HepG2 (cell line): ENCODE results near the gene SLC2A6. TPM values are rescaled to one million over a fixed set of nuclear protein-coding genes. Genes with fewer than 3 reads are reported as not detected.

ENCODE experiments used
- AFF4 ChIP-seq: sonication (generic); formaldehyde crosslinking; IDR thresholded peaks from 2 replicates; pipeline ENCODE4 v1.4.0; 2020; ENCODE audit warnings: missing genetic modification reagents
- ATF7-NPFF ChIP-seq: sonication (generic); formaldehyde crosslinking; IDR thresholded peaks from 2 replicates; pipeline ENCODE4 v1.8.1; 2023; ENCODE audit warnings: mild to moderate bottlenecking, low read depth, missing genetic modification reagents, moderate library complexity
- CENPT ChIP-seq: sonication (generic); formaldehyde crosslinking; IDR thresholded peaks from 2 replicates; pipeline ENCODE4 v1.8.0; 2022; ENCODE audit warnings: low read depth, mild to moderate bottlenecking, moderate library complexity, missing genetic modification reagents
- HHEX ChIP-seq: IDR thresholded peaks from 2 replicates; pipeline ENCODE4 v1.6.1; 2016; ENCODE audit warnings: control low read depth
- MXD4 ChIP-seq: IDR thresholded peaks from 2 replicates; pipeline ENCODE4 v1.6.1; 2016; ENCODE audit warnings: mild to moderate bottlenecking, missing biosample characterization, missing genetic modification reagents
- PHB2 ChIP-seq: fragments of 450-650 bp; IDR thresholded peaks from 2 replicates; pipeline ENCODE4 v1.6.1; 2018; ENCODE audit not compliant: partially characterized antibody
- POLR2G ChIP-seq: fragments of 200-400 bp; formaldehyde crosslinking; IDR thresholded peaks from 2 replicates; pipeline ENCODE4 v1.6.1; 2018; ENCODE audit warnings: mild to moderate bottlenecking, low read depth, low read length, moderate library complexity
- PRMT3 ChIP-seq: sonication (generic); formaldehyde crosslinking; IDR thresholded peaks from 2 replicates; pipeline ENCODE4 v1.8.1; 2022; ENCODE audit warnings: low read depth, mild to moderate bottlenecking, moderate library complexity, missing genetic modification reagents, borderline replicate concordance
- RBAK ChIP-seq: sonication (generic); formaldehyde crosslinking; IDR thresholded peaks from 2 replicates; pipeline ENCODE4 v1.5.1; 2020; ENCODE audit warnings: mild to moderate bottlenecking, missing genetic modification reagents
- SMARCC2 ChIP-seq: fragments of 450-650 bp; IDR thresholded peaks from 2 replicates; pipeline ENCODE4 v1.6.1; 2017; ENCODE audit warnings: antibody characterized with exemption, mild to moderate bottlenecking
- TARDBP ChIP-seq: sonication (generic); formaldehyde crosslinking; IDR thresholded peaks from 2 replicates; pipeline ENCODE4 v1.8.0; 2022; ENCODE audit warnings: mild to moderate bottlenecking, missing genetic modification reagents
- TSC22D2 ChIP-seq: sonication (generic); formaldehyde crosslinking; IDR thresholded peaks from 2 replicates; pipeline ENCODE4 v1.5.1; 2020; ENCODE audit warnings: missing genetic modification reagents, mild to moderate bottlenecking, borderline replicate concordance
- YEATS4 ChIP-seq: sonication (generic); formaldehyde crosslinking; IDR thresholded peaks from 2 replicates; pipeline ENCODE4 v1.4.0; 2020; ENCODE audit warnings: missing genetic modification reagents, borderline replicate concordance
- ZIK1 ChIP-seq: sonication (generic); formaldehyde crosslinking; IDR thresholded peaks from 2 replicates; pipeline ENCODE4 v1.5.0; 2020; ENCODE audit warnings: mild to moderate bottlenecking, low read depth, missing genetic modification reagents, borderline replicate concordance
- ZNF326 ChIP-seq: sonication (generic); formaldehyde crosslinking; IDR thresholded peaks from 2 replicates; pipeline ENCODE4 v1.4.0; 2020; ENCODE audit warnings: missing genetic modification reagents, borderline replicate concordance
- ZNF33B ChIP-seq: sonication (generic); formaldehyde crosslinking; IDR thresholded peaks from 2 replicates; pipeline ENCODE4 v1.5.1; 2020; ENCODE audit warnings: mild to moderate bottlenecking, missing genetic modification reagents
- ZNF350 ChIP-seq: sonication (generic); formaldehyde crosslinking; IDR thresholded peaks from 2 replicates; pipeline ENCODE4 v1.4.0; 2020; ENCODE audit warnings: mild to moderate bottlenecking, low read depth, missing genetic modification reagents, borderline replicate concordance
- ZNF362 ChIP-seq: sonication (generic); formaldehyde crosslinking; IDR thresholded peaks from 2 replicates; pipeline ENCODE4 v1.4.0; 2020; ENCODE audit warnings: missing genetic modification reagents, mild to moderate bottlenecking, borderline replicate concordance
- ZNF484 ChIP-seq: sonication (generic); formaldehyde crosslinking; IDR thresholded peaks from 2 replicates; pipeline ENCODE4 v1.5.1; 2020; ENCODE audit warnings: mild to moderate bottlenecking, low read depth, missing genetic modification reagents, borderline replicate concordance
- polyA plus RNA-seq, 8 experiments: library from polyadenylated mRNA; depleted of rRNA in 3 of 8; stranded (reverse) in 7 of 8; unstranded in 1 of 8; fragments of >200 nt; fragmentation: Illumina TruSeq in 4 of 8; extraction: Trizol in 4 of 8; gene quantifications; 2 replicates each; pipeline versions ENCODE4 v1.2.1 to v1.2.3, GENCODE V29; 2011 to 2016; ENCODE audit warnings: low read depth in 4 of 8, missing spikeins in 1 of 8, mixed read lengths in 1 of 8; ENCODE audit not compliant: insufficient read depth in 1 of 8
- total RNA-seq, 5 experiments: library from RNA; depleted of rRNA; stranded (reverse); fragments of >200 nt; fragmentation: Illumina TruSeq; extraction: Trizol; gene quantifications; 2 replicates each; pipeline ENCODE4 v1.2.3, GENCODE V29; 2016; ENCODE audit warnings: low read depth in 1 of 5
- TF ChIP-seq, protein P1 (sequence below): sonication (generic); formaldehyde crosslinking; IDR thresholded peaks from 2 replicates; pipeline ENCODE4 v1.8.0; 2022; ENCODE audit warnings: mild to moderate bottlenecking, missing genetic modification reagents; ENCODE audit not compliant: insufficient replicate concordance
- TF ChIP-seq, protein P2 (sequence below): sonication (generic); formaldehyde crosslinking; IDR thresholded peaks from 2 replicates; pipeline ENCODE4 v1.4.0; 2020; ENCODE audit warnings: mild to moderate bottlenecking, missing genetic modification reagents

The SLC2A6 gene
- total and polyA plus RNA-seq, 2 of the 13 experiments (the other 11 are each of a cell fraction or from before 2014, with no cell fraction given): 4.1 to 15.0 TPM

- TF ChIP-seq TSC22D2 (no peak), ZNF33B (CRISPR knock-in tag) (no peak), POLR2G (no peak), MXD4 (CRISPR knock-in tag) (no peak), PHB2 (no peak), AFF4 (CRISPR knock-in tag) (no peak), ATF7-NPFF (CRISPR knock-in tag) (no peak), CENPT (CRISPR knock-in tag) (no peak), RBAK (no peak), ZNF362 (CRISPR knock-in tag) (no peak), ZIK1 (CRISPR knock-in tag) (no peak), ZNF484 (no peak), TARDBP (no peak), ZNF350 (CRISPR knock-in tag) (no peak), PRMT3 (CRISPR knock-in tag) (no peak), SMARCC2 (no peak), YEATS4 (CRISPR knock-in tag) (peak; percentile 53; the same call in 1 of the 2 replicates), HHEX (no peak), ZNF326 (CRISPR knock-in tag) (no peak)
- TF ChIP-seq, protein P1, sequence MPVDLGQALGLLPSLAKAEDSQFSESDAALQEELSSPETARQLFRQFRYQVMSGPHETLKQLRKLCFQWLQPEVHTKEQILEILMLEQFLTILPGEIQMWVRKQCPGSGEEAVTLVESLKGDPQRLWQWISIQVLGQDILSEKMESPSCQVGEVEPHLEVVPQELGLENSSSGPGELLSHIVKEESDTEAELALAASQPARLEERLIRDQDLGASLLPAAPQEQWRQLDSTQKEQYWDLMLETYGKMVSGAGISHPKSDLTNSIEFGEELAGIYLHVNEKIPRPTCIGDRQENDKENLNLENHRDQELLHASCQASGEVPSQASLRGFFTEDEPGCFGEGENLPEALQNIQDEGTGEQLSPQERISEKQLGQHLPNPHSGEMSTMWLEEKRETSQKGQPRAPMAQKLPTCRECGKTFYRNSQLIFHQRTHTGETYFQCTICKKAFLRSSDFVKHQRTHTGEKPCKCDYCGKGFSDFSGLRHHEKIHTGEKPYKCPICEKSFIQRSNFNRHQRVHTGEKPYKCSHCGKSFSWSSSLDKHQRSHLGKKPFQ (CRISPR knock-in tag): no peak
- TF ChIP-seq, protein P2, sequence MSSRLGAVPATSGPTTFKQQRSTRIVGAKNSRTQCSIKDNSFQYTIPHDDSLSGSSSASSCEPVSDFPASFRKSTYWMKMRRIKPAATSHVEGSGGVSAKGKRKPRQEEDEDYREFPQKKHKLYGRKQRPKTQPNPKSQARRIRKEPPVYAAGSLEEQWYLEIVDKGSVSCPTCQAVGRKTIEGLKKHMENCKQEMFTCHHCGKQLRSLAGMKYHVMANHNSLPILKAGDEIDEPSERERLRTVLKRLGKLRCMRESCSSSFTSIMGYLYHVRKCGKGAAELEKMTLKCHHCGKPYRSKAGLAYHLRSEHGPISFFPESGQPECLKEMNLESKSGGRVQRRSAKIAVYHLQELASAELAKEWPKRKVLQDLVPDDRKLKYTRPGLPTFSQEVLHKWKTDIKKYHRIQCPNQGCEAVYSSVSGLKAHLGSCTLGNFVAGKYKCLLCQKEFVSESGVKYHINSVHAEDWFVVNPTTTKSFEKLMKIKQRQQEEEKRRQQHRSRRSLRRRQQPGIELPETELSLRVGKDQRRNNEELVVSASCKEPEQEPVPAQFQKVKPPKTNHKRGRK (CRISPR knock-in tag): no peak
Measured at GRCh38 chr9:133421615-133422542, 57.0 kb downstream of the SLC2A6 start, which contains the start of gene ADAMTS13 (continued).
